Mesodermal cell (in vitro differentiated cells): Measurements from ENCODE around the gene RNH1.

ENCODE experiments used
- H3K27ac ChIP-seq: 2 replicates; pipeline ENCODE4 v1.7.0; 2013; ENCODE audit warnings: mild to moderate bottlenecking, low read depth, low read length, moderate library complexity; ENCODE audit not compliant: severe bottlenecking
- H3K36me3 ChIP-seq: 2 replicates; pipeline ENCODE4 v1.7.1; 2013; ENCODE audit warnings: mild to moderate bottlenecking, low read length, moderate library complexity; ENCODE audit not compliant: control insufficient read depth, insufficient read depth
- H3K4me1 ChIP-seq: one replicate; pipeline ENCODE4 v1.7.1; 2013; ENCODE audit warnings: mild to moderate bottlenecking, low read length; ENCODE audit not compliant: insufficient read depth, control insufficient read depth, poor library complexity, severe bottlenecking
- H3K4me3 ChIP-seq: 2 replicates; pipeline ENCODE4 v1.7.0; 2013; ENCODE audit warnings: low read length, control low read depth, mild to moderate bottlenecking; ENCODE audit not compliant: insufficient read depth, poor library complexity, severe bottlenecking; ENCODE audit errors: extremely low read depth
- H3K9me3 ChIP-seq: 2 replicates; pipeline ENCODE4 v1.7.1; 2013; ENCODE audit warnings: mild to moderate bottlenecking, low read length, moderate library complexity; ENCODE audit not compliant: control insufficient read depth
- WGBS, 2 experiments: methylation state at CpG; one replicate each; pipeline ENCODE4 v1.1.5; 2013; ENCODE audit warnings: missing lambda C conversion rate in 2 of 2; ENCODE audit not compliant: insufficient coverage in 2 of 2; 5-methylcytosine and 5-hydroxymethylcytosine counted together

Gene RNH1

GRCh38 chr11:504053-504993, 2.7 kb downstream of the RNH1 start:
- no peaks in the 10 kb centered on the region for H3K9me3 ChIP-seq
- H3K4me1 ChIP-seq: peaks cover 9% of the 10 kb centered on the region
- H3K27ac ChIP-seq: no peak overlapping the region
- whole genome bisulfite sequencing, 2 experiments: 85% methylated on average over 42 to 72 of the region's 72 CpGs
- H3K4me3 ChIP-seq: peak overlapping the region; percentile 11
- peaks cover 43% of the 10 kb centered on the region for H3K36me3 ChIP-seq

- no peak overlapping the region for H3K27ac ChIP-seq
- peaks cover 9% of the 10 kb centered on the region for H3K4me1 ChIP-seq
- no peak overlapping the region for H3K4me3 ChIP-seq
- no peaks in the 10 kb centered on the region for H3K9me3 ChIP-seq
- WGBS, 2 experiments: 95 to 98% methylated on average over 24 of the region's 24 CpGs
- H3K36me3 ChIP-seq: peaks cover 46% of the 10 kb centered on the region
These were observed 3.7 kb downstream of the RNH1 start for GRCh38 chr11:503179-503981.

- peaks cover 55% of the 10 kb centered on the region for H3K36me3 ChIP-seq
- peaks cover 9% of the 10 kb centered on the region for H3K4me1 ChIP-seq
- no peaks in the 10 kb centered on the region for H3K9me3 ChIP-seq
- WGBS, 2 experiments: 93 to 98% methylated on average over 5 to 7 of the region's 10 CpGs
- no peak overlapping the region for H3K4me3 ChIP-seq
- H3K27ac ChIP-seq: no peak overlapping the region
These were observed 4.5 kb downstream of the RNH1 start for GRCh38 chr11:502288-503178.

- peaks cover 9% of the 10 kb centered on the region for H3K4me1 ChIP-seq
- H3K9me3 ChIP-seq: no peaks in the 10 kb centered on the region
- H3K36me3 ChIP-seq: peaks cover 62% of the 10 kb centered on the region
- 84 to 90% methylated on average over 9 to 16 of the region's 19 CpGs for WGBS, 2 experiments
- no peak overlapping the region for H3K27ac ChIP-seq
- H3K4me3 ChIP-seq: no peak overlapping the region
These were observed 5.3 kb downstream of the RNH1 start for GRCh38 chr11:501683-502287.

- Histone ChIP-seq H3K9me3 (no peaks in the 10 kb centered on the region), H3K27ac (no peak overlapping the region), H3K4me1 (peaks cover 9% of the 10 kb centered on the region), H3K36me3 (peaks cover 64% of the 10 kb centered on the region), H3K4me3 (no peak overlapping the region)
- 96 to 97% methylated on average over 20 to 21 of the region's 24 CpGs for WGBS, 2 experiments
These were observed 5.9 kb downstream of the RNH1 start for GRCh38 chr11:501001-501682.

GRCh38 chr11:499201-500076, 7.6 kb downstream of the RNH1 start:
- WGBS, 2 experiments: 91 to 95% methylated on average over 19 of the region's 24 CpGs
- Histone ChIP-seq H3K4me3 (no peak overlapping the region), H3K36me3 (peaks cover 76% of the 10 kb centered on the region), H3K27ac (no peak overlapping the region), H3K9me3 (no peaks in the 10 kb centered on the region), H3K4me1 (no peaks in the 10 kb centered on the region)

- peaks cover 81% of the 10 kb centered on the region for H3K36me3 ChIP-seq
- 95 to 96% methylated on average over 31 to 39 of the region's 39 CpGs for WGBS, 2 experiments
- no peaks in the 10 kb centered on the region for H3K4me1 ChIP-seq
- H3K4me3 ChIP-seq: no peak overlapping the region
- H3K27ac ChIP-seq: no peak overlapping the region
- H3K9me3 ChIP-seq: no peaks in the 10 kb centered on the region
These were observed 8.5 kb downstream of the RNH1 start for GRCh38 chr11:498297-499181.

- H3K27ac ChIP-seq: no peak overlapping the region
- whole genome bisulfite sequencing, 2 experiments: 96 to 99% methylated on average over 31 of the region's 31 CpGs
- H3K4me1 ChIP-seq: no peaks in the 10 kb centered on the region
- no peak overlapping the region for H3K4me3 ChIP-seq
- peaks cover 86% of the 10 kb centered on the region for H3K36me3 ChIP-seq
- H3K9me3 ChIP-seq: no peaks in the 10 kb centered on the region
These were observed 9.3 kb downstream of the RNH1 start for GRCh38 chr11:497565-498296.
